CD4-positive, alpha-beta T cell treated with Interleukin-6 for 4 hours (primary cell): ENCODE data around the gene KCNMA1.

ENCODE experiments used
- DNase-seq: peaks from one replicate; pipeline ENCODE4 v3.0.0-alpha.2; 2020; ENCODE audit warnings: mixed read lengths

Gene KCNMA1

GRCh38 chr10:77631241-77631640 is 6.4 kb downstream of the KCNMA1 start:
- no peak for DNase-seq

DNA sequence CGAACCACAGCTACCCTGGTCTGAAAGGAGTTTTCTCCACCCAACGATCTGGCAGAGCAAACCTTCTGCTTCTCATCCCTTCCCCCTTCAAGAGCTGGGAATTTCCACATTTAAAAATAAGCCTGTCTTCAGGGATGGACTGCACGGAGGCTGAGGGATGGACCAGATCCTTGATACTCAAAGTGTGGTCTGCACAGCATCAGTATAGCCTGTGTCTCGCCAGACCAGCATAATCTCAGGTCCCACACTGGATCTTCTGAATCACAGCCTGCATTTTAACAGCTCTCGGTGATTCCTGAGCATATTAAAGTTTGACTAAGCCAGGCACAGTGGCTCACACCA is 7.1 kb downstream of the KCNMA1 start:
- no peak for DNase-seq

- DNase-seq: no peak
Observed at GRCh38 chr10:77629775-77630506, 7.7 kb downstream of the KCNMA1 start.

GRCh38 chr10:77628906-77629730 is 8.5 kb downstream of the KCNMA1 start:
- no peak for DNase-seq

GRCh38 chr10:77626266-77626935 is 11.2 kb downstream of the KCNMA1 start:
- DNase-seq: no peak

GRCh38 chr10:77625379-77625778 is 12.2 kb downstream of the KCNMA1 start:
- no peak for DNase-seq

GRCh38 chr10:77622889-77623291 is 14.7 kb downstream of the KCNMA1 start:
- no peak for DNase-seq

DNA sequence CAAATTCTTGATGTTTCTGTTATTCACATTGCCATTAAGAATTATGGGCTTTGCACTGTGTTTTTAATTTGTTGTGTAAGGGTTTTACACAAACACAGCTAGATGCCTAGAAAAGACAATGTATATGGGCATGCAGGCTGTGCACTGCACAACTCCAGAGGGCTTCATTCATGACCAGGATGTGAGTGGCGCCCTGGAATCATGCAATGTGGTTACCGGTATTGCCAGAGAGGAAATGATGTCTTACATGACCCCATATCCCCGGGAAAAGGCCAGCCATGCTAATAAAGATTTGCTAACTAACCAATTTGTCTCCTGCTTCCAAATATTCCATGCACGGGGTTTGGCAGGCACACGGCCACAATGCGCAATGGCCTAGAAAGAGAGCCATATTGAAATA is 16.9 kb downstream of the KCNMA1 start:
- DNase-seq: no peak

GRCh38 chr10:77619964-77620703 is 17.5 kb downstream of the KCNMA1 start:
- no peak for DNase-seq

DNA sequence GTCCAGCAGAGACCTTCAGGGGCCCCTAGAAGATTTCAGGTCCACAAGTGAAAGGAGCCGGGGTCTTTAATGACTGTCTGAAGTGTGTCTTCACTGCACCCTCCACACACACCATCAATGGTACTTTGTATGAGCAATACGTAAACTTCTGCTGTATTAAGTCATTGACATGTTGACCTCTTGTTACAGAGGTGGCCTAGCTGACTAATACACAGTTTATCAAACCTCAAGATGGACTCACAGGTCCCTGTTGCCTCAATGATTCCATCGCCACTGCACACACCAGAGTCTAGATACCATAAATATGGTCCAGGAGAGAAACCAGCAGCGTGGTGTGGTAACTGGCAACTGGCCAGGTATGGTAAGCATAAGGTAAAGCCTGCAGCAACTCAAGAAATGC is 19.5 kb downstream of the KCNMA1 start:
- no peak for DNase-seq

DNA sequence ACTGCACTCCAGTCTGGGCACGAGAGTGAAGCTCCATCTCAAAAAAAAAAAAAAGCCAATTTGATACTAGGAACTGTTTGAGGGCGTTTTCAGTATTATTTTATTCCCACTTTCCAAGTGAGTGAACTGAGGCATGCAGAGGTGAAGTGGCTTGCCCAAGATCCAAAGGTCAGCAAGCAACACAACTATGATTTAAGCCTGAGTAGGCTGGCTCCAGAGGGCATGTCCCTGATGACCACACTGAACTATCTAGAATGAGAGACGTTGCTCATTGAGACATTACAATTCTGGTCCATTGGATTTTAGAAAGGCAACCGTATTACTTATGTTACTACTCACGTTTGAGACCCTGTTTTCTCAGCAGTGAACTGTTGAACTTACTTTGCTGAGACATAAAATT is 20.8 kb downstream of the KCNMA1 start:
- DNase-seq: no peak

DNA sequence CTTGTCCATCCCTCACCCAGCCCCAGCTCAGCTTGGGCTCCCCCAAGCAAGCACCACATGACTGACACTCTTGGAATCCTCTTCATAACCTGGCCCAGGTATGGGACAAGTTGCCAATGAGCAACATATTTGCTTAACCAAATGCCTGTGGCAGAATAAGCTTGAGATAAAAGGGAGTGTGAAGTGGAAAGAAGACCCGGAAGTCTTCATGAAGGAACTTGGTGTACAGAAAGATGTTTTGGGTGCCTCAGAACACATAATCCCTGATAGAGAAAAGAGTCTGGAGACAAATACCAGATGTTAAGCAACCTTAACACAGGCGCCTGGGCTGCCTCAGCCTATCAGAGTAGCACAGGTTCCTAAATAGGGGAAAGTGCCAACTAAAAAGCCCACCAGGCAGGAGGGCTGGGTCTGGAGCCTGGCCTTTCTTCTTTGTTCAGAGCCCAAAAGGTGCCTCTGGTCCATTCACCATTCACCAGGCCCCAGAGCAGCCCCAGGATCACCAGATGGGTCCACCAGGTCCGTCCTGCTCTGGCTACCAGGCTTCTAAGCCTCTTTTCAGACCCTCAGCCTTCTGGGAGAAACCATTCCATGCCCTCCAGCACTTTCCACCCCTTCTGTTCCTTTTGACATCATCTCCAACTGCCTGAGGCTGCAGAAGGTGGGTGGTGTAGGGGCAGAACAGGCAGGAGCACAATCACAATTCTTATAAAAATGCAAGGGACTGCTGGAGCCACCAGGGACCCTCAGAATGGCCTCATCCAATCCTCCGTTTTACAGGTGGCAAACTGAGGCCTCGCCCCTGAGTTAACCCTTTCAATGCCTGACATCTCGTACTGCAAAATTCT is 22.6 kb downstream of the KCNMA1 start:
- no peak for DNase-seq

DNA sequence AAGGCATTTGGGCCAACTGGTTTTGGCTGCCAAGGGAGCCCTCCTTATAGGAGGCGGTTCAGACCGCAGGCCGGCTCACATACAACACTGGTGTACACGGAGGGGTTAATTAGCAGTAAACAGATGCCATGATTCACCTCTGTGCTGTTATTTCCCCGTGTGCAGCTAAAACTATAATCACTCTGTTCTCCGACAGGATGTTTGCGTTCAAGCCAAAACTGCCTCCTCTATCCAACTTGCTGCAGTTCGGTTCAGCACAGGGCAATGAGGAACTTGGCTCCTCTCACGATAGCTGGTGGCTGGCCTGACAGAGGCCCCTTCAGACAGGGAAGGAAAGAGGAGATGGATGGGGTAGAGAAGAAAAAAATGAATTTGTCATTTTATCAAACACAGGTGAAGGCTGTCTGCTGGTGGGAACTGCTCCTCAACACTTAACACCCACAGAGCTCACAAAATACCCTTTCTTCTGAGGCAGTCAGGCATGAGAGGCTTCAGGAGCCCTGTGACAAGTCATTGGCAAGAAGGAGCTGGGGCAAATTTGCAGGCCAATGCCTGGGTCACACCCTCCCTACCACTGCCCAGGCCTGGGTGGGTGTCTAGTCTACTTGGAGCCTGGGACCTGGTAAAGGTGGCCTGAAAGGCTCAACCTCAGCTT is 24.0 kb downstream of the KCNMA1 start:
- DNase-seq: no peak

- DNase-seq: no peak
Observed at GRCh38 chr10:77611670-77612069, 25.9 kb downstream of the KCNMA1 start.

GRCh38 chr10:77611221-77611620 is 26.4 kb downstream of the KCNMA1 start:
- no peak for DNase-seq

- no peak for DNase-seq
Observed at GRCh38 chr10:77609781-77610272, 27.8 kb downstream of the KCNMA1 start.

- no peak for DNase-seq
Observed at GRCh38 chr10:77608281-77608680, 29.3 kb downstream of the KCNMA1 start.

DNA sequence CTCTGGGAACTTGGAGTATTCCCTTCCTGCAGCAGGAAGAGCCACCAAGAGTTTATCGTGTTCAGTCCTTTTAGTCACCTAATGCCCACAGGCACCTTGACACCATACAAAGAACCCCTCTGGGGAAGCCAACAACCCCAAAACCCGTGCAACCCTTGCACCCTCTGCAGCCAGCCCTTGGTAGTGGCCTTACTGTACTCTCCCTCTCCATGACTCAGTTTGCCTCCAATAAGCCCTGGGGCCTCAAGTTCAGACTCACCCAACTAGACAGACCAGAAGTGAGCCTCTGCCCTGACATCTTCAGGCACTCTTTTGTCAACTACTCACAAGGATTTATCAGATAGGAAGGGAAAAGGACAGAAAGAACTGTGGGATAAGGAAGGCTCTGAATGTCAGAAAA is 30.9 kb downstream of the KCNMA1 start:
- no peak for DNase-seq

- no peak for DNase-seq
Observed at GRCh38 chr10:77605466-77605865, 32.1 kb downstream of the KCNMA1 start.

DNA sequence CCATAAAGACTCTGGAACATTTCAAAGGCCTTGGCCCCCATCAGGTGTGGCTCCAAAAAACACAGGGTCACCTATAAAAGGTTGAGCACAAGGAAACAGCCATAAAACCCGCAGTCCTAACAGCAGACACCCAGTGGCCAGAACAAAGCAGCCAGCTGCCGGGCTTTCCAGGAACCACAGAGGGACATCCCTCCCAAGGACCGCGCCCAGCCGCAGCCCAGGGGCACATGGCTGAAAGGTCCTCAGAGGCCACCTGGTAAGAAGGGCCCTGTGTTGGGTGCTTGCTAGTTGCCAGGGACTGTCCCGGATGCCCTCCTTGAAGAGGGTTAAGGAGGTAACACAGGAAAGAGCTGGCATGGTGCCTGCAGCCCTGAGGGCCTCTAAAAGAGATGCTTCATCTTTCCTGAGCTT is 32.7 kb downstream of the KCNMA1 start:
- DNase-seq: no peak

DNA sequence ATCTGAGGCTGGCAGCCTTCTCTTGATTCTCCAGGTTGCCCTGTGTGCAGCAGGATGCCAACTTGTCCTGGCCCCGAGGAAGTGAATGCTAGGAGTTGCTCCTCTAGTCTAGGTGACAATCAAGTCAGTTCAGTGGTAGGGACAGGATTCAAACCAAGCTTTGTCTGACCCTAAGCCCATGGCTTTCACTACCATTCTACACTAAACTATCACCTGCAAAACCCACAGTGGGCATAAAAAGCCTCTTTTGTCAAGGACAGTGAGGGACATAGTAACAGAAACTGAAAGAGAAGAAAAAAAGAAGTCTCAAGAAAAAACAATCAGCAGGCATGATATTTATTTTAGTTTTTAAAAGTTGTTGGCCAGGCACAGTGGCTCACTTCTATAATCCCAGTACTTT is 33.5 kb downstream of the KCNMA1 start:
- no peak for DNase-seq

- DNase-seq: no peak
Observed at GRCh38 chr10:77603534-77603927, 34.1 kb downstream of the KCNMA1 start.
